Fibroblast of villous mesenchyme (primary cell): Measurements from ENCODE around the gene ARCN1. TPM values are rescaled to one million over a fixed set of nuclear protein-coding genes. Genes with fewer than 3 reads are reported as not detected.

ENCODE experiments used
- DNase-seq: peaks from one replicate; pipeline ENCODE4 v3.0.0-alpha.2; 2010; ENCODE audit warnings: low read depth
- H3K4me3 ChIP-seq: 2 replicates; pipeline ENCODE4 v1.5.1; 2011; ENCODE audit warnings: low read depth, mild to moderate bottlenecking, low read length
- CTCF ChIP-seq: IDR thresholded peaks from 2 replicates; pipeline ENCODE4 v1.5.1; 2012; ENCODE audit warnings: low read depth, mild to moderate bottlenecking, low read length; ENCODE audit not compliant: insufficient read depth
- total RNA-seq: library from RNA; depleted of rRNA; stranded (reverse); fragments of >200 nt; gene quantifications from 2 replicates; pipeline ENCODE4 v1.2.3, GENCODE V29; 2012

ARCN1 gene
- total RNA-seq, 1 donor: 248 TPM

GRCh38 chr11:118618115-118618990 lies 46.1 kb downstream of the ARCN1 start:
- peak; percentile 95 for DNase-seq
- TF ChIP-seq CTCF: no peak
- H3K4me3 ChIP-seq: peak overlapping the region; percentile 30

- no peak overlapping the region for H3K4me3 ChIP-seq
- TF ChIP-seq CTCF: no peak
- peak; percentile 88 for DNase-seq
These were observed 46.8 kb downstream of the ARCN1 start for GRCh38 chr11:118618991-118619375.

GRCh38 chr11:118619444-118620197 lies 47.4 kb downstream of the ARCN1 start:
- peak; percentile 97 for DNase-seq
- H3K4me3 ChIP-seq: no peak overlapping the region
- TF ChIP-seq CTCF: no peak

GRCh38 chr11:118620529-118621070 lies 48.4 kb downstream of the ARCN1 start:
- DNase-seq: peak; percentile 55
- H3K4me3 ChIP-seq: peak overlapping the region; percentile 71
- no peak for TF ChIP-seq CTCF

GRCh38 chr11:118621071-118621783 lies 49.0 kb downstream of the ARCN1 start:
- DNase-seq: peak; percentile 88
- peak overlapping the region; percentile 71 for H3K4me3 ChIP-seq
- TF ChIP-seq CTCF: no peak

- no peak for TF ChIP-seq CTCF
- DNase-seq: no peak
- H3K4me3 ChIP-seq: peak overlapping the region; percentile 71
These were observed 49.7 kb downstream of the ARCN1 start for GRCh38 chr11:118621784-118622375.
